GM20431 (cell line): ENCODE data around the gene CDCA7L.

Source experiments
- in situ Hi-C: fragments of 300-500 bp; cut with MseI, MboI; formaldehyde crosslinking; loops from one replicate; pipeline ENCODE4 v1.15.0; 2020; ENCODE audit warnings: low sequenced_read_pairs; ENCODE audit not compliant: unreplicated experiment

The CDCA7L gene, protein sequence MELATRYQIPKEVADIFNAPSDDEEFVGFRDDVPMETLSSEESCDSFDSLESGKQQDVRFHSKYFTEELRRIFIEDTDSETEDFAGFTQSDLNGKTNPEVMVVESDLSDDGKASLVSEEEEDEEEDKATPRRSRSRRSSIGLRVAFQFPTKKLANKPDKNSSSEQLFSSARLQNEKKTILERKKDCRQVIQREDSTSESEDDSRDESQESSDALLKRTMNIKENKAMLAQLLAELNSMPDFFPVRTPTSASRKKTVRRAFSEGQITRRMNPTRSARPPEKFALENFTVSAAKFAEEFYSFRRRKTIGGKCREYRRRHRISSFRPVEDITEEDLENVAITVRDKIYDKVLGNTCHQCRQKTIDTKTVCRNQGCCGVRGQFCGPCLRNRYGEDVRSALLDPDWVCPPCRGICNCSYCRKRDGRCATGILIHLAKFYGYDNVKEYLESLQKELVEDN

DNA sequence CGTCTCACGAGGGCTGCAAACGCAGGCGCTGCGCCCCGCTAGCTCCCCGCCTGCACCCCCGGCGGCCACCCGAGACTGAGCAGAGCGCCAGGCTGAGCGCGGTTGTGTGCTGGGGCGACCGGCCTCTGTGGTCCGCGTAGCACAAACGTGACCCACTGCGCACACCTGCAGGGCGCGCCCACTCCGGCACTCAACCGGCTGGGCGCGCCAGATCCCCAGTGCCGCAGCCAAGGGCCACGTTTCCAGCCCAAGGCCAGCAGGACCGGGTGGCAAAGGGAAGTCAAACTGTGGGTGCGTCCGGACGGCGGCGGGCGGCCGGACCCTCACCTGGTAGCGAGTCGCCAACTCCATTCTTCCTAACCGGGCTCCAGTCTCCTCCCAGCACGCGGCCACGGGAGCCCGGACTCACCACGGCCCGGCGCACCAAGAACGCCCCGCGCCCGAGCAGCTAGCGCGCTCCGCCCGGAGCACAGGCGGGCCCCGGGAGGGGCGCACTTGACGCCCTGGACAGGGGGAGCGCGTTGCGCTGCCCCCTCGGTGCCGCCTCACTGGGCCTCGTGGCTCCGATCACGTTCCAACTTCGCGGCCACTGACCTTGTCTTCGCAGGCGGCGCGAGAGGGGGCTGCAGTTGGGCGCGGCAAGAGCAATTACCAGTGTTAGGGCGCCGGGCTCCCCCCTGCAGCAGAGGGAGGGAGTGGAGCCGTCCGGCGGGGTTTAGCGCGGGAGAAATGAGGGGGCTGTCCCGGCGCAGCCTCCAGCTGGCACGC is at the start of gene CDCA7L:
CDCA7L (minus strand) TSS at position 446 of the 768 bp plus-strand sequence; CDS start at position 351, 95 bp downstream.
- in situ Hi-C loops, result no loop called here

DNA sequence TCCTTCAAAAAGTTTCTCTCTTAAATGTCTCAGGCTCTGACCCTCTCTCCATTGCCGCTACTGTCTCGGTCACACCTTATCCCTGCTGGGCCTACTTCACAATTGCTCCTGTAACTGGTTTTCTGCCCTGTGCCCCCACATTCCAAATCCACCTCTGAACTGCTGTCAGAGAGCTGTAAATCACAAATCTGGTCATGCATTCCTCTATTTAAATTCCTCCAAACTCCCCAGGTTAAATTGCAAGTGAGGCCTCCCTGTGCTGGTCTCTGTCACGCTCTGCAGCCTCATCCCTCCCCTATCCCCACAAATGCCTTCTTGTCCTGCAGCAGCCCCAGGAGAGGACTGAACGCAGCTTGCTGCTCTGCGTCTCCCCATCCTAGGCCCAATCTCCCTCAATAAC is 40.4 kb upstream of the CDCA7L start:
- in situ Hi-C loops, result no loop called here

DNA sequence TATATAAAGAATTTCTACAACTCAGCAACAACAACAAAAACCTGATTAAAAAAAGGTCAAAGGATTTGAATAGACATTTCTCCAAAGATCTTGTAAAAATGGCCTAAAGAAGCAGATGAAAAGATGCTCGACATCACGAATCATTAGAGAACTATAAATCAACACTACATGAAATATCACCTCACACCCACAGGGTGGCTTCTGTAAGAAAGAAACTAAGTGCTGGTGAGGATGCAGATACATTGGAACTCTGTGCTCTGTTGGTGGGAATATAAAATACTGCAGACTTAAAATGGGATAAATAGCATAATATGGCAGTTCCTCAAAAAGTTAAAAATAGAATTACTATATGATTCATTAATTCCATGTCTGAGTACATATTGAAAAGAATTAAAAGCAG is 38.3 kb upstream of the CDCA7L start:
- in situ Hi-C loops, result no loop called here

DNA sequence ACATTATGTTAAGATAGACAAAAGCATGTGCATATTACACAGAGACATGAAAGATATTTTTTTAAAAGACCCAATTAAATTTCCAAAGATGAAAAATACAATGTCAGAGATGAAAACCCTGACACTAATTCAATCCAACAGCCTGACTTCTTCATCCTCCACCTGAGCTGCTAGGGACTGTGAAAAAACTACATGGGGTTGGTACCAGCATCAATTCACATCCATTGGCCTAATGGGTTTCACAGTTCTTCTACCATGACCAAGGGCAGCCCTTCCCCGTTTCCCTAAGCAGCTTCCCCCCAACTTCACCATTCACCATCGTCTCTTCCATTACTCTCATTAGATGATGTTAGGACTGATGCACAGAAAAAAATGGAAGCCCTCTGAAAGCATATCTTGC is 37.4 kb upstream of the CDCA7L start:
- in situ Hi-C loops, result no loop called here

DNA sequence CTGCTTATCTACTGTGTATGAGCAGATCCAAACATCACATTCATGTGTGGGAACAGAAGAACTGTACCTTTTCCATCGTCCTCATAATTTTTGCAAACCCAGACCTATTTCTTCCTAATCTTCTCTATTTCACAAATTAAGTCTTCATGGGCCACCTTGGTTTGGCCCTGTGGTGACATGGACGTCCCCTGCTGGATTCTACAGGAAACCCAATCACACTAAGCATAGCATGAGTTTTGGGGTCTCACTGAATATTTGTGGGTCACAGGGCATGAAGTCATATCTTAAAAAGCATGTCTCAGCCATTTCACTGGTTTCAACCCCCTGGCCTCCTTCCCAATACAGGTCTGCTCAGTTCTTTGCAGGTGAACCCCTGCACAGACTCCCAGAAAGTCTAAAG is 35.8 kb upstream of the CDCA7L start:
- in situ Hi-C loops, result no loop called here

DNA sequence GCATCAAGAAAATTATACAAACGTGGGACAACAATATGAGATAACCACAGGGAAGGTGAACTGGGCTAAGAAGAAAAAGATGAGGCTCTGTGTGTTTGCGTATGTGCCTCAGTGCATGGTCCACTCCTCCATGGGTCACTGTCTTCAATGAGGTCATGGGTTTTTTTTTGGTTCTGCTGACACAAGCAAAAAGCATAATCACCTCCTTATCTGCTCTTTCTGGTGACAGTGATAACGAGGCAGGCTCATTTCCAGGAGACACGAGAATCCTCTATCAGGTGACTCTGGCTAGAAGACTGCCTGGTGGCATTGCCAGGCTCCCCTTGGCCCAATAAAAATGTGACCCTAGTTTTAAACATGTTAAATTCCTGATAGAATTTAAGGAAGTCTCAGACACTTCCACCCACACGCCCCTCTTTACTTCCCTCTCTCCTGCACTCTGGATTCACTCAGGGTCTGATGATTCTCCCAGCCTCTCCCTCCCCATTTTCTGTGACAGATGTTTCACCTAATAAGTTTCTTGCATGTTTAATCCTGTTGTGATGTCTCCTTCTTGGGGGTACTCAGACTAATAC is 35.3 kb upstream of the CDCA7L start:
- in situ Hi-C loops, result no loop called here

DNA sequence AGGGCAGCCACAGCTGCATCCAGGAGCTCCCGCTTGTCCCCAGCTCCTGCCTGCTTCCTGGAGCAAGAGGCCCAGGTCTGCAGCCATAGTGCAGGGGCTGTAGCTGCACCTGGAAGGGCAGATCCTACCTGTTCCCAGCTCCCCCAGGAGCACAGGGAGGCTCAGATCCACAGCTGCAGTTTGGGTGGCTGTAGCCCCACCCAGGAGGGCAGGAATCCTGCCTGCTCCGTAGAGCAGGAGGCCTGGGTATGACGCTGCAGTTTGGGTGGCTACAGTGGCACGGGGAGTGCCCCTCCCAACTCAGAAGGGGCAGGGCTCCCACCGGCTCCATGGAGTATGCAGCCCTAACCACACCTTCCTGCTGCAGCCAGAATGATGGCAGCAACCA is 26.7 kb upstream of the CDCA7L start:
- in situ Hi-C loops, result no loop called here

DNA sequence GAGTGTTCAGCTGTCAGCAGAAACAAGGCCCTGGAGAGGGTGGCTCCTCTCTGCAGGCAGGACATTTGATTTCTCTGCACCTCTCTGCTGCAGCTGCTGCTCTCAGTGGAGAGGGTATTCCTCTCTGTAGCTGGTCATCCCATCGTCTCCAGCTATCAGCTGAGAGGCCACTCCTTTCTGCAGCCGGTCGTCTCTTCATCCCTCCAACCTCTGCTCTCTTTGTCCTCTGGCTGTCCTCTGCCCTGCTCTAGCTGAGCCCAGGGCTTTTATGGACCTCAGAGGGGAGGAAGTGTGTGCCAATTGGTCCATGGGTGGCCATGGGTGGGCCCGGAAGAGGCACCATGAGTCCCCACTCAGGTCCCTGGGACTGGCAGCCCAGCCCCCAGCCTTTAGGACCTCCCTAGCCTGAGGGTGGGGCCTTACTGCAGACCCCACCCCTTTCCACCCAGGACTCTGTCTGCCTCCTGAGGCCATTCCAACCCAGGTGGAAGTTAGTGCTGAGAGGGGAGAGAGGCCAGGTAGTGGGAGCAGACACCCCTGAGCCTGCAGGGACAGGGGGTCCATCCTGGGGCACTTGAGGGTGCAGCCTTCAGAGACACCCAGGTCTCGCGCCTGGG is 26.2 kb upstream of the CDCA7L start:
- in situ Hi-C loops, result no loop called here

DNA sequence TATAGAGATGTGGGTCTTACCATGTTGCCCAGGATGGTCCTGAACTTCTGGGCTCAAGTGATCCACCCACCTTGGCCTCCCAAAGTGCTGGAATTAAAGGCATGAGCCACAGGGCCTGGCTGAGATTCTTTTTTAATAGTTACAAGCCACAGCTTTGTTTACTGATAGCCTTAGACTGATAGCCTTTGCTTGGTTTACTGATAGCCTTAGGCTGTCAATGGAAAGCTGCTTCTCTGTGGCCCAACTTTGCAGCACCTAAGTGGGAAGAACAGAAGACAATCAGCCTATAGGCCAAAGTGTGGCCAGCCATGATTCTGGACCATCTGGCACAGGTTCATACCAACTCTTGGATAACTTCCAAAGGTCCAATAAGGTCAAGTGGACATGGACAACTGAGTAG is 24.1 kb upstream of the CDCA7L start:
- in situ Hi-C loops, result no loop called here

DNA sequence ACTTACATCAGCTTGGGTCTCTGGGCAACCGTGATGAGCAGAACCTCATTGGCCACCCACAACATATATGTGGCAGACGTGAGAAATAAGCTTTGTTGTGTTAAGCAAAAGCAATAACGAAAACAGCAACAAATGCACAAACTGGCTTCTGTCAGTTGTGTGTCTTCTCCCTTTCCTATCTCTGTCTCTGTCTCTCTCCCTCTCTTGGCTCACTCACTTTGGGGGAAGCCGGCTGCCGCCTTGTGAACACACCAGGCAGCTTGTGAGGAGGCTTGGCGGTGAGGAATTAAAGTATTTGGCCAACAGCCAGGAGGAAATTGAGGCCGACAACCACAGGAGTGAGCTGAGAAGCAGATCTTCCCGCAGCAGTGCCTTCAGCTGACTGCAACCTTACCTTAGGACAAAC is 21.9 kb upstream of the CDCA7L start:
- in situ Hi-C loops, result no loop called here

DNA sequence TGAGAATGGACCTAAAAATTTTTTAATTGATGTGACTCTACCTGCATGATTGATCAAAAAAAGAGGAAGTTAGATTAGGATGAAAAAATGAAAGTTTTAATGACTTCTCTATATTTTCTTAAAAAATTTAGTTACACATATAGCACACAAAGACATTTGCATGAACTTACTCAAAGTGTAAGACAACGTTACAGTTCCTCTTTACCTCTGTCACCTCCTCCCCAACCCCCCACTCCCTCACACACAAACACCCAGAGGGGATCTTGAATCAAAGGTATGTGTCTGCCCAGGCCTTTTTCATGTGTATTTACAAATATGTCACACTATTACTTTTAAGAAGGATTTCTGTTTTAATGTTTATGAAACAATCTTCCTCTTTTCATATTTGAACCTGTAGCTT is 20.6 kb upstream of the CDCA7L start:
- in situ Hi-C loops, result no loop called here

DNA sequence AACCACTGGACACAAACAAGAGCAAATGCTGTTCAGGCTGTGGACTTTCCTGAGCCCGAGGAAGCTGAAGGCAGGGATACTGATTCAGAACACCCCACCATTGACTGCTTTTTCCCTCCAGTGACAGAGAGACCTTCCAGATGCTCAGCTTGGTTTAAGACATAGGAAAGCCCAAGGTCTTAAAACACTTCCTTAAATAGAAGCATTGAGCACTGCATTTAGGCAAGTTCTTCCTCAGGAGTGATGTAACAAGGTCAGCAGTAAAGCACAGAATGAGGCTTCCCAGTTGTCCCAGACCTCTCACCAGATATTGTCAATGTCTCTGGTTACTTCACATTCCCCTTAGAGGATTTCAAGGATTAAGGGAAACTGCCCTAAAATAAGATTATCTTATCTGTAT is 19.6 kb upstream of the CDCA7L start:
- in situ Hi-C loops, result no loop called here

DNA sequence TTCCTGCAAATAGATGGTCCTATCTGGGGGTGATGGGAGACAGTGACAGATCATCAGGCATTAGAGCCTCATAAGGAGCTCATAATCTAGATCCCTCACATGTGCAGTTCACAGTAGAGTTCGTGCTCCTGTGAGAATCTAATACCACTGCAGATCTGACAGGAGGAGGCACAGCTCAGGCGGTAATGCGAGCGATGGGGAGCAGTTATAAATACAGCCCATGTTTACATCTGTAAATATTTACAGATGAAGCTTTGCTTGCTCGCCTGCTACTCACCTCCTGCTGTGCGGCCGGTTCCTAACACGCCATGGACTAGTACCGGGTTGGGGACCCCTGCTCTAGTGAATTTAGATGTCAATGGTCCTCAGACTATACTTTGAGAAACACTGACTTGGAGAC is 17.0 kb upstream of the CDCA7L start:
- in situ Hi-C loops, result no loop called here

DNA sequence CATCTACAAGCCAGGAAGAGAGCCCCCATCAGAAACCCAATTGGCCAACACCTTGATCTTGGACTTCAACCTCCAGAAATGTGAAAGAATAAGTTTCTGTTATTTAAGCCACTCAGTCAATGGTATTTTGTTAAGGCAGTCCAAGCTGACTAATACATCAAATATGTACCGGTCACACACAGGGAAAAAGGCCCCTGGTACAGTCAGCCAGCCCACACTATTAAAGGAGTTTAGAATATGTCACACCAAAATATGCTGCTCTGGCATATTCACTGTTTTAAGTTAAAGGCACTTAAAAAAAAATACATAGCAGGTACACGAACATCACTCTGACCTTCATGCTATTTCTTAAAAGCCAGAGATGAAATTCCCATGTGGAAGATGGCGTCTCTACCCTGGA is 15.2 kb upstream of the CDCA7L start:
- in situ Hi-C loops, result no loop called here

DNA sequence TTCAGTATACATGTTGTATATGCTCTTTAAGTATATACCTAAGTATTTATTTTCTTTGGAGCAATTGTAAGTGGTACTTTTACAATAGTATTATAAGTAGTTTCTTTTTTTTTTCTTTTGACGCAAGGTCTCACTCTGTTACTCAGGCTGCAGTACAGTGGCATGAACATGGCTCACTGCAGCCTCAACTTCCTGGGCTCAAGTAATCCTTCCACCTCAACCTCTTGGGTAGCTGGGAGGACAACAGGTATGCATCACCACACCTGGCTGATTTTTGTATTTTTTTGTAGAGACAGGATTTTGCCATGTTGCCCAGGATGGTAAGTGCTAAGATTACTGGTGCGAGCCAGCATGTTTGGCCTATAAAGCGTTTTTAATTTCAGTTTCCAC is 13.7 kb upstream of the CDCA7L start:
- in situ Hi-C loops, result no loop called here

DNA sequence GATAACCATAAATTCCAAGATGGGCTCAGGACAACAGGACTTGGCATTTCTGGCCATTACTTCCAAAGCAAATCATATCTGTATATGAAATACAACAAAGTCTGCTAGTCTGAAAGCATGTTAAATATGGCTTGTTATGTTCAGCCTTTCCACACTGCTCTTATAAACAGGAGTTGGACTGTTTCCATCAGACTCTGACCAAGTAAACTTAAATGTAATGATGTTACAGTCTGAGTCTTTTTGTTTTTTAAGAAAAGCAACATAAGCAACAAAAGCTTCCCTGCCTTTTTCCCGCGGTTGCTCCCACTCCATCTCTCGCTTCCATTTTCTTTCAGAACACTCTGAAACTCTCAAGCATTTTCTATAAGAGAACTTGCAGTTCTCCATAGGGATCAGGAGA is 8.1 kb upstream of the CDCA7L start:
- in situ Hi-C loops, result no loop called here

DNA sequence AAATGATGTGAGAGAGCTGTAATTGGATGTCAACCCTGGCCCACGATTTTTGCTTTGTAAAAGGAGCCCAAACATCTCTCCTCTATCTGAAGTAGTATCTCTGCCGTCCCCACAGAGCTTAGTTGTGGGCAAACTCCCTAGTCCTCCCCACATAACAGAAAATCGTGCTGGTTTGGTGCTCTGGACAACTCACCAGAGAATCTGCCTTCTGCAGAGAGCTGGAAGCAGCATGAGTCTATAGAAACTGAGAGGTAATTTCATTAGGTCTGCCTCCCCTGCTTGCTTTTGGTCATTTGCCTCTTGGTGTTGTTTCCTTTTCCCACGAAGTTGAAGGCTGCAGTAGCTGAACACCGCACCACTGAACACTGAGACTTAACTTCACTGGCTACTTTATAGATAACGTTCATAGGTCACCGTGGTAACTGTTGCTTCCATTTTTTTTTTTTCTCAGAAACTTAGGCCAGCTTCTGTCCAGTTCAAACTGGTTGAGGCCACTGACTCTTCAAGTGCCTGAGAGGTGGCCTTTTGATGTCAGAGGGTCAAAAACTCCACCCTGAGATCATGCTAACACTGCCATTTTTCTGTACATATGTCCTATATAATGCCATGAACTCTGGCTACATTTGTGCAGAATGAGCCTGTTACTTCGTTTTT is 3.3 kb upstream of the CDCA7L start:
- in situ Hi-C loops, result no loop called here

DNA sequence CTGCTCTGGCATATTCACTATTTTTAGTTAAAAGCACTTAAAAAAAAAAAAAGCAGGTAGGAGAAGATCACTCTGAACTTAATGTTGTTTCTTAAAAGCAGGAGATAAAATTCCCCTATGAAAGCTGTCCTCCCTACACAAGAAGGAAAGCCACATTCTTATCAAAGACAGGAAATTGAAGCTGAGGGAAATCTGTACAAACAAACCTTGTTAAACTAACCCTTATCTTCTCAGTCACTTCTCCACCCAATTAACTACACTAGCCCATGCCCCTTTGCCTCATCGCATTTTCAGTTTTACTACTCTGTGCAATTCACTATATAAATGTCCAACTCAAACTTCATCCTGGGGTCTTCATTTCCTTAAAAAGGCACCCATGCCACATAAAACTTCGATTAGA is 2.7 kb upstream of the CDCA7L start:
- in situ Hi-C loops, result no loop called here

DNA sequence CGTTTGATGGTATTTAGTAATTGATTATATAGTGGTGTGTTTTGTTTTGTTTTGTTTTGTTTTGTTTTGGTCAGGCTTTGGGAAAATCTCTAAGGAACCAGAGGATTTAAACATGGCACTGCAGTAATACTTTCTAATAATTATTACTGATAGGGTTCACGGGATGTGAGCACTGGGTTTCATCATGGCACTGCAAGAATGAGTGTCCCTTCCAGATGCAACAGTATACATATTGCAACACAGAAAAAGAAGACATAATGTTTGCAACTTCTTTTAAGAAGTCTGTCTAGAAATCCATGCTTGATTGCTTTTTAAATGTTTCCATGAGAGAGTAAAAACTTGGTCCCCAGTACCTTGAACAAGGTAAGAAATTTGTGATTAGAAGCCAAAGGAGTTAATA is 2.2 kb upstream of the CDCA7L start:
- in situ Hi-C loops, result no loop called here

DNA sequence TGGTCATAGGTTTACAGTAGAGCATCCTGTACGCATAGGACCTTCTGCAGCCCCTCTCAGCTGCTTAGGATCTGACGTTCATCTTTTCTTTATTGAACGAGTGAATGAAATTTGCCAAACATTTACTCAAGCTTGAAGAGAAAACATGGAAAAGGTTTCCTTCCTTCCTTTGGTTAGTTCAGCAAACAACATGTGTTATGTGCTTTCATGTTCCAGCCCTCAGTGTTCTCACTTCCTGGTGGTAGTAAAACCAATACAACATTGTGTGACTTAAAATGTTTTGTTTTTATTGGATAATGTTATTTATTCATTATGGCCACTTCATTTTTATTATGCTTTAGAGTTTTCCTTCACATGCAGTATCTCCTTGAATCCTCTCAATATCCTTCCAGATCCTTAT is 1.4 kb upstream of the CDCA7L start:
- in situ Hi-C loops, result no loop called here
